GM19025 (cell line): ENCODE data around the gene AKAP8.
"Not testable (repeated sequence)": the region's sequence is repeated elsewhere in the genome, so short reads cannot be mapped to it uniquely, and the experiment has no call there.

Experiments used
- ATAC-seq: cut with Tn5 transposase; IDR thresholded peaks from one replicate; pipeline ENCODE4 v1.9.1; 2021; ENCODE audit warnings: mild to moderate bottlenecking, low read depth, moderate library complexity; ENCODE audit not compliant: unreplicated experiment

The AKAP8 gene

GRCh38 chr19:15379083-15379998, at the start of gene AKAP8:
Gene AKAP8, minus strand, starts transcription at chr19:15379787. Its CDS starts 56 bp downstream, at chr19:15379731.
- ATAC-seq = peak; percentile 85

GRCh38 chr19:15427991-15428471, 48.4 kb upstream of the AKAP8 start:
- ATAC-seq = no peak

DNA sequence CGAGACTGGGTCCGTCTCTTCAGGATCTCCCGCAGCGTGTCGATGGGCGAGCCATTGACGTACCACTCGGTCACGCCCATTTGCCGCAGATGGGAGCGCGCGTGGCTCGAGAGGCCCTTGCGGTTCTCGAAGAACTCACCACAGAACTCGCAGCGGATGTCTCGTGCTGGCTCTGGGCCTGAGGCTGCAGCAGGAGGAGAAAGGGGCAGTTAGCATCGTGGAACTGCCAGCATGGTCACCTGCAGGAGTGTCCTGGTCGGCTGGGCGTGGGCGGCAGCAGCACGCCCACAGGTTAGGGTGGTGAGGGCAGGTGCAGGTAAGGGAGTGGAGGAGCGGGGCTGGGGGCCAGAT, 47.7 kb upstream of the AKAP8 start:
- ATAC-seq = no peak

GRCh38 chr19:15426485-15427349, 47.1 kb upstream of the AKAP8 start:
- ATAC-seq = no peak

GRCh38 chr19:15425321-15425950, 45.8 kb upstream of the AKAP8 start:
- ATAC-seq = no peak

- ATAC-seq = no peak
Measured at GRCh38 chr19:15424692-15425272, 45.2 kb upstream of the AKAP8 start.

GRCh38 chr19:15424121-15424520, 44.5 kb upstream of the AKAP8 start:
- ATAC-seq = no peak

DNA sequence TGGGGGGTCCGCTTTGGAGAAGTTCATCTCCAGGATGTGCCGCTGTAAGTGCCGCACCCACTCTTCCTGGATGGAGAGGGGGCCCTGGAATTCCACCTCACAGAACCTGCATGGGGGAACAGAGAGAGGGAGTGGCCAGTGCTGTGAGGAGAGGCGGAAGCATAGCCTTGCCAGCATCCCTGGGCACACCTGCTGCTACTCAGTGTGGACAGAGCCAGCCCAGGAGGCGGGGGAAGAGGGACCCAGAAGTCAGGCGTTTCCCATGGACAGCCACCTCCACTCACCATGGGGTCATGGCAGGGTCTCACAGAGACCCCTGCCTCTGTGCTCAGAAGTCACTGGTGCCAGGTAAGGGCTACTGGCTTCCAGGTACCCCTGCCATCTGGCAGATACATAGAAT, 43.5 kb upstream of the AKAP8 start:
- ATAC-seq = no peak

- no peak for ATAC-seq
Measured at GRCh38 chr19:15422296-15423075, 42.9 kb upstream of the AKAP8 start.

- no peak for ATAC-seq
Measured at GRCh38 chr19:15421721-15422260, 42.2 kb upstream of the AKAP8 start.

- ATAC-seq = no peak
Measured at GRCh38 chr19:15421136-15421695, 41.6 kb upstream of the AKAP8 start.

DNA sequence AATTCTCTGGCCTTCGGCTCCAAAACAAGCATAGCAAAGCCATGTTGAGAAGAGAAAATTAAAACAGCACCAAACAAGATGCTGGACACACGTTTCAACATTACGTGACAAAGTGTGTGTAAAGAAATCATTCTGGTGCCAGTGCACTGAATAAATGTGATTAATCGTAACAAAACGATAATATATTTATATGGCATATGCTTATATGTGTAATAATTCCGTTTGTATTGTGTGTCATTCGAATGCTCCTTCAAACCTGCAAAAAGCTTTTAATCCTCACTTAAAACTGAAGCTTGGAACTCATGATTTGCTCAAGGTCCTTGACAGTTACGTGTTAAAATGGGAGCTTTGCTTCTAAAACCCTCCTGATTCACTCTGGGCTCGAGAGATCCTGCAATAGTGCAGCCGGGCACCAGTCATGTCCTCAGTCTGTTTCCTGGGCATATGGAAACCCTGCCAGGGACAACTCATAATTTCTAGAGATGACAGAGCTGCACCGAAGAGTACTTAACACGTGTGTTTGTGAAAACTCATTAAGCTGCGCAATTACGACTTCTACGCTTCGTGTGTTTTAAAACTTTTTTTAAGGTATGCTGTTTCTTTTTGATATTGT, 39.9 kb upstream of the AKAP8 start:
- no peak for ATAC-seq

GRCh38 chr19:15418579-15419412, 39.2 kb upstream of the AKAP8 start, which contains the start of gene AKAP8L:
Gene AKAP8L, minus strand, starts transcription at chr19:15418988. Its CDS starts 65 bp downstream, at chr19:15418923.
- peak; percentile 95 for ATAC-seq

- no peak for ATAC-seq
Measured at GRCh38 chr19:15418231-15418578, 38.6 kb upstream of the AKAP8 start.

- ATAC-seq = no peak
Measured at GRCh38 chr19:15417699-15418098, 38.1 kb upstream of the AKAP8 start.

GRCh38 chr19:15412832-15413231, 33.2 kb upstream of the AKAP8 start:
- no peak for ATAC-seq

DNA sequence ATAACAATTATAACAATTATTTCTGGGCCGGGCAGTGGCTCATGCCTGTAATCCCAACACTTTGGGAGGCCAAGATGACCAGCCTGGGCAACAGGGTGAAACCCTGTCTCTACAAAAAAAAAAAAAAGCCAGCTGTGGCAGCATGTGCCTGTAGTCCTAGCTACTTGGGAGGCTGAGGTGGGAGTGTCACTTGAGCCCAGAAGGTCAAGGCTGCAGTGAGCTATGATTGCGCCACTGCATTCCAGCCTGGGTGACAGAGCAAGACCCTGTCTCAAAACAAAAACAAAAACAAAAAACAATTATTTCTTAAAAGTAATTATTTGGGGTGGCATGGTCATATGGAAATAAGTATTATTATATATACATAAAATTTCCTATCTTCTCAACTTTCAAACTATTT, 31.8 kb upstream of the AKAP8 start:
- not testable (repeated sequence) for ATAC-seq

DNA sequence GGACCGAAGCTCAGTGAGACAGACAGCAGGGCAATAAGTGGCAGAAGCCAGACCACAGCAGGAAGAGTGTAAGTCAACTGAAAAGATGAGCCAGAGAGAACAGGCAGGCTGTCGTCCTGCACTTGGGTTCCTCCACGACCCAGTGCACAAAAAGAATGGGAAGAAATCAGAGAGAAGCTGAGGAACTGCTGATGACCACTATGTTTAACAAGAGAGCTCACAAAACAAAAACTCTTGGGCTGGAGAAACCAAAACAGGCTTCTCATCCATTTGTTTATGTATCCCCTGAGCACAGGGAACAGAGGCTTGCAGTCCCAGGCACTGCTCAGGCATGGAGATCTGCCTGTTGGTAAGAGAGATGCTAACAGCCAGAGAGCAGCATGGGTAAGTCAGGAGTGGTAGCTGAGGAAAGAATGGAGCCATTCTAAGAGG, 25.2 kb upstream of the AKAP8 start:
- ATAC-seq = no peak
